Measurements from ENCODE around the gene CBX2.

The CBX2 gene

GRCh38 chr17:79737046-79737921, 40.7 kb upstream of the CBX2 start:
- in situ Hi-C loops (cut with HindIII; ENCODE audit: low pct_ligation_motif_present, low sequenced_read_pairs) = no loop called here
- Histone ChIP-seq H3K4me3 (ENCODE audit: low read depth, low read length) (no peak overlapping the region), H3K36me3 (replicated peaks) (no peaks in the 10 kb centered on the region), H3K27ac (no peak overlapping the region), H3K27me3 (replicated peaks) (peaks cover 15% of the 10 kb centered on the region)
- TF ChIP-seq CTCF (IDR thresholded peaks at IDR 0.05; ENCODE audit: low read depth, low read length, missing control alignments) = no peak
- no peak for DNase-seq

GRCh38 chr17:79737922-79738578, 39.9 kb upstream of the CBX2 start:
- no peak overlapping the region for H3K4me3 ChIP-seq (ENCODE audit: low read depth, low read length)
- H3K36me3 ChIP-seq (replicated peaks) = no peaks in the 10 kb centered on the region
- no peak overlapping the region for H3K27ac ChIP-seq
- DNase-seq = no peak
- in situ Hi-C loops (cut with HindIII; ENCODE audit: low pct_ligation_motif_present, low sequenced_read_pairs) = no loop called here
- peaks cover 15% of the 10 kb centered on the region for H3K27me3 ChIP-seq (replicated peaks)
- no peak for TF ChIP-seq CTCF (IDR thresholded peaks at IDR 0.05; ENCODE audit: low read depth, low read length, missing control alignments)

DNA sequence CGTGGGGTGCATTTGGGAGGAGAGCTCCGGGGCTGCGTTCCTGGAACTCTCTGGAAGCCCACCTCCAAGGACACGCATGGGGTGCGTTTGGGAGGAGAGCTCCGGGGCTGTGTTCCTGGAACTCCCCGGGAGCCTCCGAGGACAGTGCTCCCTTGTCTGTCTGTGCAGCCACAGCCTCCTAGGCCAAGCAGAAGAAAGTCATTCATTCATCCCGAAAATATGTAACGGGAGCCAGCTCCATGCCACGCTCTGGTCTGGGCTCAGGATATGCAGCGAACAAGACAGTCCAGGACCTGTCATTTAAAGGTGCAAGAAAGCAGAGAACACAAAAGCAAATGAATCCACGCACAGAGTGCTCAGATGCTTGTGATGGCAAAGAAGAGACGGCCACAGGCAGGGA, 39.3 kb upstream of the CBX2 start:
- H3K27ac ChIP-seq = no peak overlapping the region
- peaks cover 17% of the 10 kb centered on the region for H3K27me3 ChIP-seq (replicated peaks)
- H3K4me3 ChIP-seq (ENCODE audit: low read depth, low read length) = no peak overlapping the region
- no peaks in the 10 kb centered on the region for H3K36me3 ChIP-seq (replicated peaks)
- TF ChIP-seq CTCF (IDR thresholded peaks at IDR 0.05; ENCODE audit: low read depth, low read length, missing control alignments) = no peak
- in situ Hi-C loops (cut with HindIII; ENCODE audit: low pct_ligation_motif_present, low sequenced_read_pairs) = no loop called here
- DNase-seq = no peak

DNA sequence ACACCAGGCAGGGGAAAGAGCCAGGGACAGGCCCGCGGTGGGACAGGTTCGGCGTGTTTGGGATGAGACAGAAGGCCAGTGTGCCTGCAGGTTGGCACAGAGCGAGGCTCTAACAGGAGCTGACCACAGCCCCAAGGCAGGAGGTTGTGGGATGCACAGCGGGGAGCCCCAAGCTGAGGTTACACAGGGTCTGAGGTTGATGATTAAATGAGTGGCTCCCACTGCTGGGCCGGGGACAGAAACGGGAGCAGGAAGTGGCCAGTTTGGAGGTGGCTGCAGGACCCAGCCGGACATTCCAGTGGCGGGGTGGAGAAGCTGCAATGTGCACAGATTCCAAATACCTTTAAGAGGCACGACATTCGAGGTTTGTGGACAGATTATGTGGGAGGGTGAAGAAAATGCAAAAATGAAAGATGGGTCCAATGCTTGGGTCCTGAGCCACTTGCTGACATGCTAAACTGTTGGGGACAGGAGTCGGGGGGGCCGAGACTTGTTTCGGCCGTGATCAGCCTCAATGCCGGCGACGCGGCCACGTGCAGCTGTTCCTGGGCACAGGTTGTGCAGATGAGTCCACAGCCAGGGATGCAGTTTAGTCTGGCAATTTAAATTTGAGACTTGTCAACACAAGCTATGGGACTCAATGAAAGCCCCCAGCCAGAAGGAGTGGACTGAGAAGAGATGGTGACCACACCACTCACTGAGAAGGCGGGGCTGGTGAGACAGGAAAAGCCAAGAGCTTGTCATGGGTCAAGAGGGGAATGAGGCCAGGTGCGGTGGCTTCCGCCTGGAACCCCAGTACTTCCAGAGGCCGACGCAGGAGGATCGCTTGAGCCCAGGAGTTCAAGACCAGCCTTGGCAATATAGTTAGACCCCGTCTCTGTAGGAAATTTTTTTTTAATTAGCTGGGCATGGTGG, 38.5 kb upstream of the CBX2 start:
- Histone ChIP-seq H3K27ac (no peak overlapping the region), H3K36me3 (replicated peaks) (no peaks in the 10 kb centered on the region), H3K4me3 (ENCODE audit: low read depth, low read length) (no peak overlapping the region), H3K27me3 (replicated peaks) (peaks cover 19% of the 10 kb centered on the region)
- no peak for DNase-seq
- peak; percentile 1 for TF ChIP-seq CTCF (IDR thresholded peaks at IDR 0.05; ENCODE audit: low read depth, low read length, missing control alignments)
- in situ Hi-C loops (cut with HindIII; ENCODE audit: low pct_ligation_motif_present, low sequenced_read_pairs) = no loop called here

- Histone ChIP-seq H3K36me3 (replicated peaks) (no peaks in the 10 kb centered on the region), H3K4me3 (ENCODE audit: low read depth, low read length) (no peak overlapping the region), H3K27ac (no peak overlapping the region), H3K27me3 (replicated peaks) (peaks cover 19% of the 10 kb centered on the region)
- TF ChIP-seq CTCF (IDR thresholded peaks at IDR 0.05; ENCODE audit: low read depth, low read length, missing control alignments) = no peak
- in situ Hi-C loops (cut with HindIII; ENCODE audit: low pct_ligation_motif_present, low sequenced_read_pairs) = no loop called here
- DNase-seq = no peak
Measured at GRCh38 chr17:79740413-79740812, 37.5 kb upstream of the CBX2 start.

All from brain microvascular endothelial cell (primary cell).